Measurements from ENCODE around the gene LMF2.
A peak's percentile ranks its signal among the peaks of the same experiment; 100 is the strongest.
"Not testable (repeated sequence)": the region's sequence is repeated elsewhere in the genome, so short reads cannot be mapped to it uniquely, and the experiment has no call there.

Gene LMF2

GRCh38 chr22:50507421-50507990, at the start of gene LMF2:
Gene LMF2 (minus strand): TSS chr22:50507702. CDS start chr22:50507675, 27 bp downstream.
- DNase-seq (ENCODE audit: low spot score) (no peak), FAIRE-seq (no peak)

GRCh38 chr22:50556703-50557102, 49.2 kb upstream of the LMF2 start:
- DNase-seq (ENCODE audit: low spot score) (no peak), FAIRE-seq (no peak)

GRCh38 chr22:50553310-50553709, 45.8 kb upstream of the LMF2 start:
- DNase-seq (ENCODE audit: low spot score) (no peak), FAIRE-seq (no peak)

GRCh38 chr22:50551160-50551752, 43.8 kb upstream of the LMF2 start:
- DNase-seq (ENCODE audit: low spot score) (no peak), FAIRE-seq (no peak)

- no peak for FAIRE-seq
- no peak for DNase-seq (ENCODE audit: low spot score)
These were observed 42.9 kb upstream of the LMF2 start for GRCh38 chr22:50550395-50550794.

- DNase-seq (ENCODE audit: low spot score) (no peak), FAIRE-seq (no peak)
These were observed 41.7 kb upstream of the LMF2 start for GRCh38 chr22:50548921-50549790.

- DNase-seq (ENCODE audit: low spot score) (no peak), FAIRE-seq (no peak)
These were observed 40.8 kb upstream of the LMF2 start for GRCh38 chr22:50548040-50548920.

- DNase-seq (ENCODE audit: low spot score) (no peak), FAIRE-seq (no peak)
These were observed 39.9 kb upstream of the LMF2 start for GRCh38 chr22:50547263-50547985.

GRCh38 chr22:50546326-50547262, 39.1 kb upstream of the LMF2 start:
- FAIRE-seq (no peak), DNase-seq (ENCODE audit: low spot score) (no peak)

- DNase-seq (ENCODE audit: low spot score) = no peak
- FAIRE-seq = no peak
These were observed 38.2 kb upstream of the LMF2 start, which contains the start of gene KLHDC7B for GRCh38 chr22:50545522-50546325. Gene KLHDC7B (plus strand): TSS chr22:50545899. CDS start chr22:50546244, 345 bp downstream.

GRCh38 chr22:50544746-50545253, 37.3 kb upstream of the LMF2 start:
- no peak for FAIRE-seq
- no peak for DNase-seq (ENCODE audit: low spot score)

- no peak for FAIRE-seq
- no peak for DNase-seq (ENCODE audit: low spot score)
These were observed 36.7 kb upstream of the LMF2 start for GRCh38 chr22:50544078-50544745.

- DNase-seq (ENCODE audit: low spot score) (no peak), FAIRE-seq (no peak)
These were observed 35.0 kb upstream of the LMF2 start for GRCh38 chr22:50542416-50542927.

GRCh38 chr22:50541667-50542026, 34.1 kb upstream of the LMF2 start:
- FAIRE-seq = not testable (repeated sequence)
- DNase-seq (ENCODE audit: low spot score) = peak; percentile 36

- no peak for DNase-seq (ENCODE audit: low spot score)
- FAIRE-seq = no peak
These were observed 32.9 kb upstream of the LMF2 start for GRCh38 chr22:50540381-50540780.

GRCh38 chr22:50537765-50538164, 30.3 kb upstream of the LMF2 start:
- FAIRE-seq (no peak), DNase-seq (ENCODE audit: low spot score) (no peak)

GRCh38 chr22:50536226-50536625, 28.7 kb upstream of the LMF2 start:
- FAIRE-seq = no peak
- DNase-seq (ENCODE audit: low spot score) = no peak

- FAIRE-seq (no peak), DNase-seq (ENCODE audit: low spot score) (no peak)
These were observed 27.6 kb upstream of the LMF2 start for GRCh38 chr22:50535113-50535512.
